Mesenchymal stem cell (in vitro differentiated cells and primary cell): ENCODE data around the gene OR2B2. TPM values are rescaled to one million over a fixed set of nuclear protein-coding genes. Genes with fewer than 3 reads are reported as not detected.

Experiments used
- DNase-seq: peaks from one replicate; pipeline ENCODE4 v3.0.0-alpha.2; 2013
- H2AFZ ChIP-seq: one replicate; pipeline ENCODE4 v1.6.1; 2013; ENCODE audit warnings: low read depth, mild to moderate bottlenecking, control low read depth, inconsistent platforms, low read length, moderate library complexity
- H2AK5ac ChIP-seq: 2 replicates; pipeline ENCODE4 v1.6.1; 2013; ENCODE audit warnings: low read length, moderate library complexity, mild to moderate bottlenecking, inconsistent platforms; ENCODE audit not compliant: severe bottlenecking
- H2BK120ac ChIP-seq: one replicate; pipeline ENCODE4 v1.6.1; 2013; ENCODE audit warnings: low read depth, mild to moderate bottlenecking, inconsistent platforms, low read length, moderate library complexity
- H2BK12ac ChIP-seq, 2 experiments: one replicate each; pipeline ENCODE4 v1.6.1; 2013; ENCODE audit warnings: inconsistent platforms in 2 of 2, low read length in 2 of 2, mild to moderate bottlenecking in 2 of 2, moderate library complexity in 2 of 2, control low read depth in 1 of 2
- H2BK15ac ChIP-seq: one replicate; pipeline ENCODE4 v1.6.1; 2013; ENCODE audit warnings: mild to moderate bottlenecking, low read depth, inconsistent platforms; ENCODE audit not compliant: poor library complexity, severe bottlenecking
- H2BK5ac ChIP-seq: 2 replicates; pipeline ENCODE4 v1.6.1; 2013; ENCODE audit warnings: low read depth, mild to moderate bottlenecking, low read length, control low read depth, inconsistent platforms; ENCODE audit not compliant: poor library complexity, severe bottlenecking
- H3K14ac ChIP-seq, 2 experiments: one replicate each; pipeline ENCODE4 v1.6.1; 2013; ENCODE audit warnings: inconsistent platforms in 2 of 2, low read length in 2 of 2, control low read depth in 1 of 2, mild to moderate bottlenecking in 1 of 2, moderate library complexity in 1 of 2
- H3K18ac ChIP-seq, 2 experiments: one replicate each; pipeline ENCODE4 v1.6.1; 2013; ENCODE audit warnings: inconsistent platforms in 2 of 2, low read length in 2 of 2, control low read depth in 1 of 2, low read depth in 1 of 2, mild to moderate bottlenecking in 1 of 2
- H3K23ac ChIP-seq, 2 experiments: one replicate each; pipeline ENCODE4 v1.6.1; 2013; ENCODE audit warnings: inconsistent platforms in 2 of 2, low read length in 2 of 2, mild to moderate bottlenecking in 2 of 2, moderate library complexity in 2 of 2, control low read depth in 1 of 2
- H3K27ac ChIP-seq: 2 replicates; pipeline ENCODE4 v1.5.1; 2013; ENCODE audit warnings: mild to moderate bottlenecking, moderate library complexity, low read length, control low read depth, inconsistent platforms; ENCODE audit not compliant: poor library complexity, severe bottlenecking
- H3K27me3 ChIP-seq, 2 experiments: 2 replicates each; pipeline versions ENCODE4 v1.6.1 to v1.7.0; 2013; ENCODE audit warnings: low read length in 2 of 2, mild to moderate bottlenecking in 2 of 2, moderate library complexity in 2 of 2, control low read depth in 1 of 2, inconsistent platforms in 1 of 2; ENCODE audit not compliant: control insufficient read depth in 1 of 2, insufficient read depth in 1 of 2
- H3K36me3 ChIP-seq, 2 experiments: 2 replicates each; pipeline versions ENCODE4 v1.6.1 to v1.7.0; 2013; ENCODE audit warnings: low read length in 2 of 2, control low read depth in 1 of 2, inconsistent platforms in 1 of 2, low read depth in 1 of 2, mild to moderate bottlenecking in 1 of 2; ENCODE audit not compliant: insufficient read depth in 2 of 2, control insufficient read depth in 1 of 2
- H3K4ac ChIP-seq, 2 experiments: one replicate each; pipeline ENCODE4 v1.6.1; 2013; ENCODE audit warnings: inconsistent platforms in 2 of 2, low read length in 2 of 2, mild to moderate bottlenecking in 2 of 2, moderate library complexity in 2 of 2, control low read depth in 1 of 2, low read depth in 1 of 2
- H3K4me1 ChIP-seq: 2 replicates; pipeline ENCODE4 v1.6.1; 2013; ENCODE audit warnings: low read depth, low read length, control low read depth; ENCODE audit not compliant: control insufficient read depth, insufficient read depth
- H3K4me2 ChIP-seq: 2 replicates; pipeline ENCODE4 v1.6.1; 2013; ENCODE audit warnings: low read length, mild to moderate bottlenecking, inconsistent platforms; ENCODE audit not compliant: poor library complexity, severe bottlenecking
- H3K4me3 ChIP-seq, 2 experiments: 2 replicates each; pipeline versions ENCODE4 v1.5.1 to v1.7.0; 2013; ENCODE audit warnings: low read length in 2 of 2, mild to moderate bottlenecking in 2 of 2, control low read depth in 1 of 2, low read depth in 1 of 2; ENCODE audit not compliant: insufficient read depth in 1 of 2
- H3K79me1 ChIP-seq: replicated peaks from 2 replicates; pipeline ENCODE4 v1.6.1; 2013; ENCODE audit warnings: mild to moderate bottlenecking, control low read depth, low read length, inconsistent platforms; ENCODE audit not compliant: poor library complexity, severe bottlenecking
- H3K9ac ChIP-seq: 2 replicates; pipeline ENCODE4 v1.7.0; 2013; ENCODE audit warnings: mild to moderate bottlenecking, low read length, moderate library complexity
- H3K9me3 ChIP-seq: 2 replicates; pipeline ENCODE4 v1.7.0; 2013; ENCODE audit warnings: mild to moderate bottlenecking, low read length; ENCODE audit not compliant: control insufficient read depth
- H4K8ac ChIP-seq: one replicate; pipeline ENCODE4 v1.6.1; 2013; ENCODE audit warnings: inconsistent platforms, mild to moderate bottlenecking, low read length, moderate library complexity
- H4K91ac ChIP-seq: one replicate; pipeline ENCODE4 v1.6.1; 2013; ENCODE audit warnings: mild to moderate bottlenecking, low read length, inconsistent platforms
- WGBS: methylation state at CpG from one replicate; pipeline ENCODE4 v1.1.7; 2013; ENCODE audit warnings: mixed read lengths; 5-methylcytosine and 5-hydroxymethylcytosine counted together
- small RNA-seq: library from polyadenylated mRNA; stranded (forward); fragments of <200 nt; extraction: miRNeasy Mini kit (QIAGEN cat#:217004); gene quantifications from one replicate; pipeline ENCODE3, GENCODE V24; 2013; ENCODE audit warnings: low read depth

Gene OR2B2

DNA sequence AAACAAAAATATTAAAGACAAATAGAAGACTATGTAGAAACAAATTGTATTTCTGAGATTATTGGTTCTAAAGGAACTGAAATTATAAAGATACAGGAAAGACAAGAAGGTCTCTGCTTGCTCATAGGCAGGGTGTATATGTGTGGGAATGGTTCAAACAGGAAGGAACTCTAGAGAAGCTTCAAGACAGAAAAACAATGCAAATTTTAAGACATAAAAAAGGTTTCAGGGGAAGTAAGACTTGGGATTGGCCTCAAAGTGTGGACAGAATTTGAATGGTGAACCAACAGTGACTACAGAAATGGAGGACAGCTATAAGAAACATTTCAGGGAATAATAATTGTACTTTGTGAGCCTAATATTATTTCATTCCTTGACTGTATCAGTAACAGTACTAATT, 50.3 kb downstream of the OR2B2 start:
- H4K8ac ChIP-seq = no peak overlapping the region

DNA sequence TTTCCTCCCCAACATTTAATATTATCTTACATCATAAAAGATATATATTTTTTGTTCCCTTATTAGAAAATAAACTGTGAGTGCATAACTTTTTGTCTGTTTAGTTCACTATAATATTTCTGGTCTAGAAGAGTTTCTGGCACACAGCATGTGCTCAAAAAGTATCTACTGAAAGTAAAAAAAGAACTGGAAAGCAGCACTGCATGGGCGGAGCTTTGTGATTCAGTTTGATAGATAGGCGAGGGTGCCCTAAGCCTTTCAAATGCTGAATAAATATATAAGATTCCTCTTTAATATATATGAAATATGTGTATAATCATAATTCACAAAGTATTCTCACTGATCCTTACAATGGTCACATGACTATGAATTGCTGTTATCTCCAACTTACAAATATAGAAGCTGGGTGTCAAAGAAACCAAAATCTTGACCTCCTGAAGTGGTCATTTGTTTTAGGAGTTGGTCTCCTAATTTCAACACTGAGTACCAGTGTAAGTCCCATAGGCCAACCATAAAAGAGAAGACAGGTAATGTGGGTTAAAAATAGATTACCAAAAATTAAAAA, 50.8 kb downstream of the OR2B2 start:
- no peaks in the 10 kb centered on the region for H3K36me3 ChIP-seq
- no peak overlapping the region for H3K4ac ChIP-seq
- no peak overlapping the region for H3K4me3 ChIP-seq
- no peak overlapping the region for H3K4me2 ChIP-seq
- no peak overlapping the region for H2BK5ac ChIP-seq
- H4K8ac ChIP-seq = no peak overlapping the region
- H3K27ac ChIP-seq = no peak overlapping the region
- H2BK12ac ChIP-seq = no peak overlapping the region
- no peak overlapping the region for H2BK15ac ChIP-seq
- no peak overlapping the region for H3K18ac ChIP-seq
- H3K14ac ChIP-seq = no peak overlapping the region
- DNase-seq = no peak
- H3K79me1 ChIP-seq = no peaks in the 10 kb centered on the region
- H2AK5ac ChIP-seq = no peak overlapping the region
- H2AFZ ChIP-seq = no peak overlapping the region
- H3K23ac ChIP-seq = no peak overlapping the region
- no peak overlapping the region for H3K9ac ChIP-seq
- no CpG with 5 or more reads among the region's 2 CpGs for WGBS
- H4K91ac ChIP-seq = no peak overlapping the region
- no peaks in the 10 kb centered on the region for H3K27me3 ChIP-seq
- H2BK120ac ChIP-seq = no peak overlapping the region
- H3K9me3 ChIP-seq = no peaks in the 10 kb centered on the region
- peaks cover 4% of the 10 kb centered on the region for H3K4me1 ChIP-seq

More for the DNA sequence above, 50.3 kb downstream of the OR2B2 start:
- Histone ChIP-seq H3K79me1 (no peaks in the 10 kb centered on the region), H3K9me3 (no peaks in the 10 kb centered on the region), H3K4me2 (no peak overlapping the region), H3K36me3 (no peaks in the 10 kb centered on the region), H3K4ac (no peak overlapping the region), H3K9ac (no peak overlapping the region), H3K23ac (no peak overlapping the region), H3K27me3 (no peaks in the 10 kb centered on the region), H3K14ac (no peak overlapping the region), H3K27ac (no peak overlapping the region), H2BK120ac (no peak overlapping the region), H3K4me1 (peaks cover 8% of the 10 kb centered on the region), H2BK15ac (no peak overlapping the region), H3K18ac (no peak overlapping the region), H2BK12ac (no peak overlapping the region), H2AFZ (no peak overlapping the region), H3K4me3 (no peak overlapping the region), H4K91ac (no peak overlapping the region), H2AK5ac (no peak overlapping the region), H2BK5ac (no peak overlapping the region)
- no peak for DNase-seq

Small RNAs within 50 kb of the gene (small RNA-seq; reads per million reads assigned to genes)
- gene RNU7-26P = not detected
